Activated naive CD8-positive, alpha-beta T cell treated with anti-CD3 and anti-CD28 coated beads, Interleukin-2, amount 50 U/mL, for 16 hours (primary cell): ENCODE measurements around the gene DLG5.
"Not testable (repeated sequence)": the region's sequence is repeated elsewhere in the genome, so short reads cannot be mapped to it uniquely, and the experiment has no call there.

Source experiments
- DNase-seq: peaks from one replicate; pipeline ENCODE4 v3.0.0-alpha.2; 2020; ENCODE audit warnings: low read depth, low spot score

DLG5 gene

GRCh38 chr10:77795426-77796055, 131.0 kb downstream of the DLG5 start:
- no peak for DNase-seq

- no peak for DNase-seq
Measured at GRCh38 chr10:77794256-77795142, 132.1 kb downstream of the DLG5 start.

- no peak for DNase-seq
Measured at GRCh38 chr10:77793831-77794230, 132.7 kb downstream of the DLG5 start.

- DNase-seq: no peak
Measured at GRCh38 chr10:77792155-77792554, 134.4 kb downstream of the DLG5 start.

- DNase-seq: no peak
Measured at GRCh38 chr10:77791506-77791905, 135.0 kb downstream of the DLG5 start.

- no peak for DNase-seq
Measured at GRCh38 chr10:77789861-77790260, 136.7 kb downstream of the DLG5 start.

GRCh38 chr10:77789016-77789415, 137.5 kb downstream of the DLG5 start:
- DNase-seq: no peak

- no peak for DNase-seq
Measured at GRCh38 chr10:77788496-77789010, 138.0 kb downstream of the DLG5 start.

GRCh38 chr10:77787440-77787839, 139.1 kb downstream of the DLG5 start:
- no peak for DNase-seq

- DNase-seq: no peak
Measured at GRCh38 chr10:77784856-77785255, 141.7 kb downstream of the DLG5 start.

- DNase-seq: no peak
Measured at GRCh38 chr10:77782328-77783061, 144.1 kb downstream of the DLG5 start.

- no peak for DNase-seq
Measured at GRCh38 chr10:77781451-77782327, 144.9 kb downstream of the DLG5 start.

- DNase-seq: no peak
Measured at GRCh38 chr10:77780180-77780579, 146.4 kb downstream of the DLG5 start.

GRCh38 chr10:77776487-77776886, 150.1 kb downstream of the DLG5 start:
- no peak for DNase-seq

GRCh38 chr10:77774940-77775391, 151.6 kb downstream of the DLG5 start:
- DNase-seq: no peak

GRCh38 chr10:77773631-77774426, 152.7 kb downstream of the DLG5 start:
- DNase-seq: no peak

GRCh38 chr10:77772852-77773600, 153.5 kb downstream of the DLG5 start:
- not testable (repeated sequence) for DNase-seq

- DNase-seq: no peak
Measured at GRCh38 chr10:77771851-77772250, 154.7 kb downstream of the DLG5 start.

- DNase-seq: no peak
Measured at GRCh38 chr10:77771450-77771849, 155.1 kb downstream of the DLG5 start.

GRCh38 chr10:77770868-77771175, 155.7 kb downstream of the DLG5 start:
- DNase-seq: no peak
